ENCODE results near the gene TEDC2.

The TEDC2 gene

DNA sequence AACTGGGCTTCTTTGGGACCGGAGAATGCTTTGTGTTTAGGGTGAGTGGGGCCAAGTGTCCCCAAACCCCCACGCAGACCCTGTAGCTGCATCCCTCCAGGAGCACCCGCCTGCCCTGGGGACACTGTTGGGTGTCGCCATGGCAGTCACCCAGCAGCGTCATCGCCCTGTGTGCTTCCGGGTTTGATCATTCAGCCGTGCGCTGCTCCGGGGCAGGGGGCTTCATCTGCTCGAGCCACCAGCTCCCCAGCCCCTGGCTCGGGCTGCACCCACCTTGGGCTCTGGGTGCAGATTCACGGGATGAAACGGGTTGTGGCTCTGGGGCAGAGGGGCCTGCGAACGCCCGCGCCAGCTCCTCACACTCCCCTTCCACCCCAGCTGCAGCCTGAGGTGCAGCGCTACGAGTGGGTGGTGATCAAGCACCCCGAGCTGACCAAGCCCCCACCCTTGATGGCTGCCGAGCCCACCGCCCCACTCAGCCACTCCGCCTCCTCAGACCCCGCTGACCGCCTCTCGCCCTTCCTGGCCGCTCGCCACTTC is 40.1 kb downstream of the TEDC2 start:
- ChIA-PET POLR2A (no interaction called here), CTCF (interaction anchor here (1.0 to 3.9 kb wide), 11 partner anchors 10 to 306 kb away, joined by 3 to 36 read pairs (median 7); partner anchors contain the start of gene CCNF)
- TF ChIP-seq, protein P1, sequence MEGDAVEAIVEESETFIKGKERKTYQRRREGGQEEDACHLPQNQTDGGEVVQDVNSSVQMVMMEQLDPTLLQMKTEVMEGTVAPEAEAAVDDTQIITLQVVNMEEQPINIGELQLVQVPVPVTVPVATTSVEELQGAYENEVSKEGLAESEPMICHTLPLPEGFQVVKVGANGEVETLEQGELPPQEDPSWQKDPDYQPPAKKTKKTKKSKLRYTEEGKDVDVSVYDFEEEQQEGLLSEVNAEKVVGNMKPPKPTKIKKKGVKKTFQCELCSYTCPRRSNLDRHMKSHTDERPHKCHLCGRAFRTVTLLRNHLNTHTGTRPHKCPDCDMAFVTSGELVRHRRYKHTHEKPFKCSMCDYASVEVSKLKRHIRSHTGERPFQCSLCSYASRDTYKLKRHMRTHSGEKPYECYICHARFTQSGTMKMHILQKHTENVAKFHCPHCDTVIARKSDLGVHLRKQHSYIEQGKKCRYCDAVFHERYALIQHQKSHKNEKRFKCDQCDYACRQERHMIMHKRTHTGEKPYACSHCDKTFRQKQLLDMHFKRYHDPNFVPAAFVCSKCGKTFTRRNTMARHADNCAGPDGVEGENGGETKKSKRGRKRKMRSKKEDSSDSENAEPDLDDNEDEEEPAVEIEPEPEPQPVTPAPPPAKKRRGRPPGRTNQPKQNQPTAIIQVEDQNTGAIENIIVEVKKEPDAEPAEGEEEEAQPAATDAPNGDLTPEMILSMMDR (IDR thresholded peaks at IDR 0.05; ENCODE audit: control extremely low read depth, extremely low read depth, low read depth, missing control alignments) = no peak
- DNase-seq (ENCODE audit: extremely low spot score) = no peak

DNA sequence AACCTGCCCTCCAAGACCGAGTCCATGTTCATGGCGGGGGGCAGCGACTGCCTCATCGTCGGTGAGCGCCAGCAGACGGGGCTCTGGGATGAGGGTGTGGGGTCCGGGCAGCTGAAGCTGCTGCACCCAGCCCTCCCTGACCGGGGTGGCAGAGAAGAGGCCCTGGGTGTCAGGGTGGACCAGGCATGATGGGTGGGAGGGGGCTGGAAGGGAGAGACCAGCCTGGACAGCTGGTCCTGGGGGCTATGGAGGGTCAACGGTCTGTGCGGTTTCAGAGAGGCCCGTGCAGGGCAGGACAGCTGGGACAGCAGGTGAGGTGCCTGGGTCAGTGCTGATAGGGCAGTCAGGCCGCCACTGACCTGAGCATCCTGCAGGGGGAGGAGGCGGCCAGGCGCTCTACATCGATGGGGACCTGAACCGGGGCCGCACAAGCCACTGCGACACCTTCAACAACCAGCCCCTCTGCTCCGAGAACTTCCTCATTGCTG is 40.6 kb downstream of the TEDC2 start:
- CTCF ChIA-PET = interaction anchor here (0.6 to 3.9 kb wide), 33 partner anchors 11 to 306 kb away, joined by 3 to 36 read pairs (median 4); partner anchors contain the start of genes ABCA3, CCNF, ECI1 and RNPS1
- TF ChIP-seq, protein P1 (IDR thresholded peaks at IDR 0.05; ENCODE audit: control extremely low read depth, extremely low read depth, low read depth, missing control alignments) = no peak
- no peak for DNase-seq (ENCODE audit: extremely low spot score)
- POLR2A ChIA-PET = interaction anchor here (1.0 kb wide), 1 partner anchor 345 kb away, joined by 3 read pairs; the partner anchor contains the start of gene TRAF7

DNA sequence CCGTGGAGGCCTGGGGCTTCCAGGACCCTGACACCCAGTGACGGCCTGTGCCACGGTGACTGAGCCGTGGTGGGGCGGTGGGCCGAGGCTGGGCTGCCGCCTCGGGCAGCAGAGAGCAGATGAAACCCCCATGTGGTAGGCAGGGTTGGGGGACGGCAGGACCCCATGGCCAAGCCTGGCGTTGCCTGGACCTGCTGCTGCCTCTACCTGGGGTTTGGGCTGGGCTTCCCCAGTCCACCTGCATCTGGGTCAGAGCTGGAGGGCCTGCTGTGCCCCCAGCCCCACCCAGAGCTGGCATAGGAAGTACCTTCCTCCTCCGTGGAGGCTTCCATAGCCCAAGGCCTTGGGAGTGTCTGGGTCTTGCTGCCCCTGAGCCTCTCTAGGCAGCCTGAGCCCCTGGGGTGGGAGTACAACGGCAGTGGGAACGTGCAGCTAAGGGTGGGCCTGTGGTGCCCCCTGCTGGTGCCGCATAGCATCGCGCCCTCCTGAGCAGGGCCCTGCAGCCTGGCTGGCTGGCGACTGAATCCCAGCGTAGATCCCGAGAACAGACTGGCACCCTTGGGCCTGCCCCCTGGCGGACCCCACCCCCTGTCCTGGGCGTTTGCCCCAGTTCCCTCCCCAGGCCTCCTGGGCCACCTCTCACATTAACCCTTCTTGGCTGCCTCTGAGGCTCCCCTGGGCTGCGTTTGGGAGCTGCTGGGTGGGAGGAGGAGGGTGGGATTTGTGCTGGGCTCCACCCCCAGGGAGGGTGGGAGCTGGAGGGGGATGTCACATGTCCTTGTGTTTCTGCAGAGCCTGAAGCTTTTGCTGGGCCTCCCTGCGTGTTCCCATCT is 41.2 kb downstream of the TEDC2 start:
- peak; percentile 89 for DNase-seq (ENCODE audit: extremely low spot score)
- CTCF ChIA-PET = interaction anchor here (0.6 to 3.9 kb wide), 46 partner anchors 10 to 348 kb away, joined by 3 to 36 read pairs (median 3); partner anchors contain the start of genes ABCA3, AMDHD2, CCNF and ECI1
- TF ChIP-seq, protein P1 (IDR thresholded peaks at IDR 0.05; ENCODE audit: control extremely low read depth, extremely low read depth, low read depth, missing control alignments) = peak; percentile 94
- POLR2A ChIA-PET = interaction anchor here (1.0 kb wide), 1 partner anchor 346 kb away, joined by 3 read pairs; the partner anchor contains the start of gene TRAF7

DNA sequence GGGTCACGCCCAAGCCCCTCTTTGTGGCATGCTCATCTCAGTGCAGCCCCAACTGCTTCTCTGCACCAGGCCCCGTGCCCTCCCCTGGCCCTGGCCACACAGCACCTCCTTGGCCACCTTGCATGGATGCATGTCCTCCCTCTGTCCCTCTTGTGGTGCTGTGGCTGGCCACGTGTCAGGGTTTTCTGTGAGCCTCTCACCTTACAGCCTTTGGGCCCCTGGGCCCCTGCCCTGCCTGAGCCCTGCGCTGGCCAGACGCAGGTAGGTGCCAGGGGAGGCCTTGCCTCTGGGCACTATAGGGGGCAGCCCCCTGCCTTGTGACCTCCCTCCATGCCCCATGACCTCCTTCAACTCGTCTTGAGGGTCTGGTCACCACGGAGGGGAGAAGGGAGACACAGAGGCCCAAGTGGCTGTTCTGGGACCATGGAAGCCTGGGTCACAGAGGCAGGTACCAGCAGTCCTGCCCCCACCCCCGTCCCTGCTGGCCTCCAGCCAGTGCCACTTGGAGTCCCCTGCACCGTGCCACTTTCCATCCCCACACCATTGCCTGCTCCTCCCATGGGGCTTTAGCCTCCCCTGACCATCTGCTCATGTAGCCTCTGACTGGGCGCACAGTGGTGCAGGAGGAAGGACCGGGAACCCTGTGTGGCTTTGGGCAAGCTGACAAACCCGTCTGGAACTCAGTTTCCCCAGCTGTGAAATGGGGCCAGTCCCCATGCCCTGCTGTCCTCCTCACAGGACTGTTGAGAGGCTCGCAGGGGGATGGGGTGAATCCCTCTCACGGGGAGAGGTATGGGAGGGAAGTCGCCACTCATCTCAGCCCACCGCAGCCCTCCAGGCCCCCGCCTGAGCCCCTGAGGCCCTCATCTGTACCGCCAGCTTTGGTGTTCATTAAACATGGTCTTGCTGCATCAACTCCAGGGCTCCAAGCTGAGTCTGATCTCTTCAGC is 42.3 kb downstream of the TEDC2 start:
- no peak for DNase-seq (ENCODE audit: extremely low spot score)
- TF ChIP-seq, protein P1 (IDR thresholded peaks at IDR 0.05; ENCODE audit: control extremely low read depth, extremely low read depth, low read depth, missing control alignments) = no peak
- POLR2A ChIA-PET = no interaction called here
- CTCF ChIA-PET = interaction anchor here (0.7 to 3.9 kb wide), 37 partner anchors 9 to 349 kb away, joined by 3 to 36 read pairs (median 4); partner anchors contain the start of genes ABCA3, AMDHD2, CCNF and ECI1

DNA sequence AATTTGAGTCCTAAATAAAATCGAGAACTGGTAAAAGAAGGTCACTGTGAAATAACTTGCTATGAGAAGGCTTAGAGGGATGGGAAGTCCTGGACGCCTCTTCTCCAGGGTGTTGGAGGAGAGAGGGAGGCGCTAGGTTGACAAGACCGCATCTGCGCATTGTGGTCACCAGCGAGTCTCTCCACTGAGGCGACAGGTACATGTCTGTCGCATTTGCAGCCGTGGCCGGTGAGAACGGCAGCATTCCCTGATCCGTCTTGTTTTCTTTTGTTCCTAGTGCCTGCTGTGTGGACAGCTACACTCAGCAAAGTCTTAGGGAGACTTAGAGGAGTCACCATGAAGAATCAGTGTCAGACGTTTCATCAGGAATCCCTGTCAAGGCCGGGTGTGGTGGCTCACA is 45.8 kb downstream of the TEDC2 start:
- ChIA-PET POLR2A (no interaction called here), CTCF (no interaction called here)
- TF ChIP-seq, protein P1 (IDR thresholded peaks at IDR 0.05; ENCODE audit: control extremely low read depth, extremely low read depth, low read depth, missing control alignments) = no peak
- no peak for DNase-seq (ENCODE audit: extremely low spot score)
